Peyer's patch (tissue), 4 donors: Measurements from ENCODE around the gene RAMAC.

Experiments used
- POLR2A ChIP-seq, 2 donors: fragments of 450-650 bp; IDR thresholded peaks; one replicate each; pipeline ENCODE4 v1.5.1; 2017; ENCODE audit warnings: antibody characterized with exemption in 2 of 2, mild to moderate bottlenecking in 2 of 2, moderate library complexity in 2 of 2
- TF ChIP-seq, protein P1 (sequence below), 6 experiments: fragments of 450-650 bp in 4 of 6; fragments of 200-600 bp in 2 of 6; sonication (generic) in 1 of 6; IDR thresholded peaks; one replicate each; pipeline ENCODE4 v1.5.1; 2017 to 2019; ENCODE audit warnings: antibody characterized with exemption in 6 of 6, mild to moderate bottlenecking in 3 of 6, moderate library complexity in 1 of 6

DNA sequence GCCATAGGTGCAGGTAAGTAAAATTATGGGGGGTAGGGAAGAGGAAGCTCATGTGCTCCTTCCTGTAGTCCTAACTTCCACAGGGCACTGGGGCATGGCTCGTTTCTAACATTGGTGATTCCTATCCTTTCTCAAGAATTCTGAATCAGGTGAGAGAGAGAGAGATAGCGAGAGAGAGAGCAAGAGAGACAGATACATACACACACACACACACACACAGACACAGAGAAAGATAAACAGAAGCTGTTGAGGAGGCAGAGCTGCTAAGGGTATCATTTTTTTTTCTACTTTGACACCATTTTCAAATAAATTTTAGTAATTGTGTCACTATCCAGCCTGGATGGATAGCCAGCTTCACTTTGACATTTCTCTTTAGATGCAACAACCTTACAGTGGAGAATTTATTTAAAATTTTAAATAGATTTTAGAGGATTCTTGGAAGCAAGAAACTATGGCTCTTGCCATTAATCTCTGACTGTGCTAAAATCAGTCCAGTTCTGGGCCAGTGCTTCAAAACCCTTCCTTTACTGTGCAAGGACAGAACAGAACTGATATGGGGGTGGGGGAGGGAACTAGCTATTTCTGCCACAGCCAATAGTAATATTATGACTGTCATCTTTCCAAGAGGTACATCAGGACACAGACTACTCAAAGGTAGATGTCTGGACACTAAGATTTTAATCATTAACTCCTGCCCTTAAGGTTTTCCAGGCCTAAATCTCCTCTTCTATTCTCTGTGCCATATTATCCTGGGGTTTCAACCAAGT lies 14.6 kb upstream of the RAMAC start:
- TF ChIP-seq, protein P1, sequence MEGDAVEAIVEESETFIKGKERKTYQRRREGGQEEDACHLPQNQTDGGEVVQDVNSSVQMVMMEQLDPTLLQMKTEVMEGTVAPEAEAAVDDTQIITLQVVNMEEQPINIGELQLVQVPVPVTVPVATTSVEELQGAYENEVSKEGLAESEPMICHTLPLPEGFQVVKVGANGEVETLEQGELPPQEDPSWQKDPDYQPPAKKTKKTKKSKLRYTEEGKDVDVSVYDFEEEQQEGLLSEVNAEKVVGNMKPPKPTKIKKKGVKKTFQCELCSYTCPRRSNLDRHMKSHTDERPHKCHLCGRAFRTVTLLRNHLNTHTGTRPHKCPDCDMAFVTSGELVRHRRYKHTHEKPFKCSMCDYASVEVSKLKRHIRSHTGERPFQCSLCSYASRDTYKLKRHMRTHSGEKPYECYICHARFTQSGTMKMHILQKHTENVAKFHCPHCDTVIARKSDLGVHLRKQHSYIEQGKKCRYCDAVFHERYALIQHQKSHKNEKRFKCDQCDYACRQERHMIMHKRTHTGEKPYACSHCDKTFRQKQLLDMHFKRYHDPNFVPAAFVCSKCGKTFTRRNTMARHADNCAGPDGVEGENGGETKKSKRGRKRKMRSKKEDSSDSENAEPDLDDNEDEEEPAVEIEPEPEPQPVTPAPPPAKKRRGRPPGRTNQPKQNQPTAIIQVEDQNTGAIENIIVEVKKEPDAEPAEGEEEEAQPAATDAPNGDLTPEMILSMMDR (IDR thresholded peaks at IDR 0.05): no peak
- TF ChIP-seq POLR2A (IDR thresholded peaks at IDR 0.05): no peak
